ENCODE measurements around the gene CTNNA3. TPM values are rescaled to one million over a fixed set of nuclear protein-coding genes. Genes with fewer than 3 reads are reported as not detected.

The CTNNA3 gene
- total and polyA plus RNA-seq, 12 donors, result 2.0 to 213 (median 171) TPM

DNA sequence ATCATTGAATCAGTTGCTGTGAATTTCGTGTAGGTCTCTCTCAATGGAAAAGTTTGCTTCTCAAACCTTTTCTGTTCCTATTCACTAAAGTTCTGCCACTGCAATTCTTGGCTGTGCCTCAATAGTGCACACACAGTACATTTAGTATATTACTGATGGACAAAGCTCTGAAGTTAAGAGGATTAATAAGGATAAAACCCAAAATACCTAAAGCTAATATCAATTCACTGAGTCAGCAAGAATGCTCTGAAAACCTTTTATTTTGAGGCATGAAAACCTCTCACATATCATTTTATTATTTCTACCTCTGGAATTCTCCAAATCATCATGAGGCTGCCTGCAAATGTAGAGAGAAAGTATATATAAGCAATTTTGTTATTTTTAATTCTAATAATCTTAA lies 1403.5 kb downstream of the CTNNA3 start:
- DNase-seq, result no peak

DNA sequence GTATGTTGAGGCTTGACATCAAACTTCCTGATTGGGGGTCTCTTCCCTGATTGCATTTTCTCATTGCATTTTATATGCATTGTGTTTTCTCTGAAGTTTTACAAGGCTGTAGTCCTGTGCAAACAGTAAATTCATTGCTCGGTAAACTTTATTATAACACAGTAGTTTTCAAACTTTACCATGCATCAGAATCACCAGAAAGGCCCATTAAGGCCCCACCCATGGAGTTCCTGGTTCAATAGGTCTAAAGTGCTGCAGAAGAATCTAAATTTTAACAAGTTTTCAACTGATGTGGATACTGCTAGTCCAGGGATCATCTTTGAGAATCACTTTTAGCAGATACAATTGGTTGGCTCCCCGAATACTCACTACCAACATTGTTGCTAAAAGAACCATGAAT lies 1404.9 kb downstream of the CTNNA3 start:
- DNase-seq (no peak), ATAC-seq (no peak)
- Histone ChIP-seq H3K36me3 (no peaks in the 10 kb centered on the region), H3K4me1 (peaks cover 0 to 7% (median under 1%) of the 10 kb centered on the region in 9 donors), H3K27ac (no peak overlapping the region), H3K27me3 (no peaks in the 10 kb centered on the region), H3K4me3 (no peak overlapping the region), H3K9me3 (no peaks in the 10 kb centered on the region)
- TF ChIP-seq CTCF (IDR thresholded peaks at IDR 0.05), result no peak
- 86 to 94% methylated on average over 2 of the region's 2 CpGs for WGBS, 2 donors
- intact Hi-C loops (cut with DNase I), result no loop called here

More for the DNA sequence above, 1403.5 kb downstream of the CTNNA3 start:
- Histone ChIP-seq H3K36me3 (no peaks in the 10 kb centered on the region), H3K27me3 (no peaks in the 10 kb centered on the region), H3K9me3 (no peaks in the 10 kb centered on the region), H3K4me1 (peaks cover 0 to 12% (median 4%) of the 10 kb centered on the region in 9 donors), H3K4me3 (no peak overlapping the region), H3K27ac (no peak overlapping the region)
- 51 to 66% methylated on average over 1 of the region's 1 CpG for WGBS, 2 donors
- TF ChIP-seq CTCF (IDR thresholded peaks at IDR 0.05), result no peak
- ATAC-seq, result no peak
- intact Hi-C loops (cut with DNase I), result no loop called here

- intact Hi-C loops (cut with DNase I), result no loop called here
- Histone ChIP-seq H3K36me3 (no peaks in the 10 kb centered on the region), H3K9me3 (no peaks in the 10 kb centered on the region), H3K4me1 (no peaks in the 10 kb centered on the region), H3K27ac (no peak overlapping the region), H3K27me3 (no peaks in the 10 kb centered on the region), H3K4me3 (no peak overlapping the region)
- DNase-seq (no peak), ATAC-seq (no peak)
- no peak for TF ChIP-seq CTCF (IDR thresholded peaks at IDR 0.05)
These were observed 1411.4 kb downstream of the CTNNA3 start for GRCh38 chr10:66284621-66285020.

GRCh38 chr10:66283874-66284464 lies 1412.0 kb downstream of the CTNNA3 start:
- no peaks in the 10 kb centered on the region for H3K27me3 ChIP-seq
- intact Hi-C loops (cut with DNase I), result no loop called here
- H3K36me3 ChIP-seq, result no peaks in the 10 kb centered on the region
- no peak overlapping the region for H3K4me3 ChIP-seq
- no peak for DNase-seq
- ATAC-seq, result no peak
- 91 to 93% methylated on average over 4 of the region's 4 CpGs for WGBS, 2 donors
- no peaks in the 10 kb centered on the region for H3K9me3 ChIP-seq
- H3K27ac ChIP-seq, result no peak overlapping the region
- no peak for TF ChIP-seq CTCF (IDR thresholded peaks at IDR 0.05)
- H3K4me1 ChIP-seq, result no peaks in the 10 kb centered on the region
